GM18519 (cell line): ENCODE measurements around the gene SMTNL2.
"Not testable (repeated sequence)": the region's sequence is repeated elsewhere in the genome, so short reads cannot be mapped to it uniquely, and the experiment has no call there.

Source experiments
- ATAC-seq: cut with Tn5 transposase; IDR thresholded peaks from one replicate; pipeline ENCODE4 v1.9.1; 2021; ENCODE audit warnings: mild to moderate bottlenecking, moderate library complexity; ENCODE audit not compliant: unreplicated experiment, low FRiP score

Gene SMTNL2

DNA sequence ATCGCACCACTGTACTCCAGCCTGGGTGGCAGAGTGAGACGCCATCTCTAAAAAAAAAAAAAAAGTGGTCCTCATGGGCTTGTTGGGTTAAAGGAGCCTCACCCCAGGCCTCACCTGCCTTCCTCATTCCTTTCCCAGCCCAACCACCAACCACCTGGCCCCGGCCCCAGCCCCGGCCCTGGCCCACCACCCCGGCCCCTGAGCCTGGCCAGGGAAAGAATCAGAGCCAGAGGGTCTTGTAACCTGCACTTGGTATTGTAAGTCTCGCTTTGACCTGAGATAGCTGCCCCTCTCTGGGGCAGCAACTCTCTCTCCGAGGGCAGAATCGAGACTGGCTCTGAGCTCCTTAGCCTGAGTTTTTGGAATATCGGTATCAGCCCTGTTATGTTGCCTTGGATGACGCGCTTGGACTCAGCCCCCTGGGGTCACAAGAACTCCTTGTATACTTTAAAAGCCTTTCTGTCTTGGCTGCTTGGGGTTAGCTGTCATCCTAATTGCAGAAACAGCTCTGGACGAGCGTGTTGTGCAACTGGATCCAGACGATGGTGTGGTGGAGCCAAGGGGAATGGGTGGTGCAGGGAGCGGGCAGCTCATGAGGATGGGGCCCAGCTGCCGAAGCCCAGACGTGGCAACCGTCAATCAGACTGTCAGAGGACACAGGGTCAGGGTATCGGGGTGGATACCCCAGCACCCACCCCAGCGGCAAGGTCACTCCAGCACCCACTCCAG is 14.6 kb downstream of the SMTNL2 start:
- no peak for ATAC-seq

DNA sequence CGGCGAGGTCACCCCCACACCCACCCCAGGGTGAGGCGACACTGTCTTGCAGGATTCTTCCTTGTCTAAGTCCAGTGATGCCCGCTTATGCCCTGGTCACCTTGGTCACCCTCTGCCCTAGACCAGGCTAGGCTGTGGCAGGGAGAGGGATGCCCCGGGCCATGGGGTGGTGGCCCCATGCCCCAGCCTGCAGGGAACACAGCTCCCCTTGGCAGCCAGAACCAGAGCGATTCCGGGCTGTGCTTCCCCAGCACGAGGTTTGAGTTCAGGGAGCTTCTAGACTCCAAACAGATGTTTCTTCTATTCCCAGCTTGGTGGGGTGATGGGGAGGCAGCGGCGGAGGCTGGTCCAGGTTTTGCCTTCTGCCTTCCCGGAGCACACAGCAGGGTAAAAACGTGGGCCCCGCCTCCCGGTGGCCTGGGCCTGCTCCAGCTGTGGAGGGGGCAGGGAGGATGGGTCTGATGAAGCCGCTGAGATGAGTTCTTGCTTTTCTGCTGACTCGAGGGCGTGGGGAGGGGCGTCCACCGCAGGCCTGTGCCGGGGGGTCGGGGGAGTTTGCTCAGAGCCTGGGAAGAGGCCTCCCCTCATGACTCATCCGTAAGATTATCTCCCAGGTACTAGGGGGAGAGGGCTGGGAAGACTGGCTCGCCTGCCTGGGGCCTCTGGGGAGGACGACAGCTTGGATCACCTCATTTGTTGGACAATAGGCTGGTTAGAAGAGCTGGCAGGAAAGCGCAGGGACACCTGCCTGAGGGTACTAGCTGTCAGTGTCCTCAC is 15.4 kb downstream of the SMTNL2 start:
- no peak for ATAC-seq

GRCh38 chr17:4600563-4600962 is 16.2 kb downstream of the SMTNL2 start:
- ATAC-seq: no peak

DNA sequence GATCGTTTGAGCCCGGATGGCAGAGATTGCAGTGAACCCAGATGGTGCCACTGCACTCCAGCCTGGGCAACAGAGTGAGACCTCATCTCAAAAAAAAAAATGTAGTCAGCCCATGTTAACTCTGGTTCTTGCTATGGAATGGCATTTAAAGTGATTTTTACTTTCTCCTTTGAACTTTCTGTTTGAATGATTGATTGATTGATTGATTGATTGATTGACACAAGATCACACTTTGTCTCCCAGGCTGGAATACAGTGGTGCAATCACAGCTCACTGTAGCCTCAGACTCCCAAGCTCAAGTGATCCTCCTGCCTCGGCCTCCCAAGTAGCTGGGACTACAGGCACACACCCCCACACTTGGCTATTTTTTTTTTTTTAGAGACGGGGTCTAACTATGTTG is 17.0 kb downstream of the SMTNL2 start:
- ATAC-seq: no peak

- no peak for ATAC-seq
Measured at GRCh38 chr17:4602041-4602440, 17.7 kb downstream of the SMTNL2 start.

GRCh38 chr17:4604111-4604644 is 19.8 kb downstream of the SMTNL2 start:
- ATAC-seq: no peak

- ATAC-seq: not testable (repeated sequence)
Measured at GRCh38 chr17:4604736-4605135, 20.4 kb downstream of the SMTNL2 start.

DNA sequence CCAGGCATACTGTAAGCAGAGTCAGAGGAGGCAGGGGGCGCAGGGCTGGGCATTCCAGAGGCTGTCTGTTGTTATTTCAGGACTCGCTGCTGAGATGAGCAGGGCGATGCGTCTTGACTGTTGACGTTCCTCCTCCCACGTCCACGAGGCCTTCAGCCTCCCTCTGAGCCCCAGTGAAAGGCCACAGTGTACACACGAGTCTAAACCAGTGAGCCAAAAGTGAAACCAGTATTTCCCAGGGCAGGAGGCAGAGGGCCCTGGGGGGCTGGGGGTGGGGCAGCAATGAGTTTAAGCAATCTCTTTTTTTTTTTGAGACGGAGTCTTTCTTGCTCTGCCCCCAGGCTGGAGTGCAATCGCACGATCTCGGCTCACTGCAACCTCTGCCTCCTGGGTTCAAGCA is 21.5 kb downstream of the SMTNL2 start:
- ATAC-seq: no peak

DNA sequence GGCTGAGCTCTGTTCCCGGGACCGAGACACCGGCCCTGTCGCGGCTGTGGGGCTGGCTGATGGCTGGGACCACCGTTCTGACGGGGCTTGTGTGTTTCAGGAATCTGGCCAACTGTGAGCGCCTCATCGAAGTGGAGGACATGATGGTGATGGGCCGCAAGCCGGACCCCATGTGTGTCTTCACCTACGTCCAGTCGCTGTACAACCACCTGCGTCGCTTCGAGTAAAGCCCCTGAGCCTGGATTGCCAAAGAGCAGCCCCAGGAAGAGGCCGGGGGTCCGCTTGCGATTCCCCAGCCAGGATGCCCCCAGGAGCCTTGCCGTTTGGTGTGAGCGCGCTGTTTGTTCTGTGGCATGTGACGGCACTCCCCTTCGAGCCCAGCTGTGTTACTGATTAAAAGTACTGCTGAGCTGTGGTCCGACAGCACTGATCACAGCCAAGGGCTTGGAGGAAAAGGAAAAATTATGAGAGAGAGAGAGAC is 23.0 kb downstream of the SMTNL2 start:
- no peak for ATAC-seq

- ATAC-seq: no peak
Measured at GRCh38 chr17:4607773-4608187, 23.5 kb downstream of the SMTNL2 start.

DNA sequence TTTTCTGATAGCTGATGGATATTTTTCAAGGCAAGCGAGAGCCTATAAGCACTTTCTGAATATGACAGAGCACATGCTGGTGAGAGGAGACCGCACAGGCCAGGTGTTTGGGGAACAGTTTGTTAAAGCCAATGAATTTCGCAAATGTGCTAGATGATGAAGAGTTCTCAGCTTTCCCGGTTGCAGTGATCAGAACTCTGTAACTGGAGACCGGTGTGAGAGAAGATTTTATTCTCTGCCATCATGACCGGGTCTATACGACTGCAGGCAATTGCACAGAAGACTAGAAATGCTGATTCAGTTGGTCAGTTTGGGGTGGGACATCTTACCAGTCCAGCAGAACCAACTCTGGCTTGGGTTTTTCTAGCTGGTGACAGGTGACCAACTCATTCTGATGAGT is 25.4 kb downstream of the SMTNL2 start:
- no peak for ATAC-seq

- no peak for ATAC-seq
Measured at GRCh38 chr17:4610162-4610561, 25.8 kb downstream of the SMTNL2 start.

- ATAC-seq: no peak
Measured at GRCh38 chr17:4610656-4611055, 26.3 kb downstream of the SMTNL2 start.

DNA sequence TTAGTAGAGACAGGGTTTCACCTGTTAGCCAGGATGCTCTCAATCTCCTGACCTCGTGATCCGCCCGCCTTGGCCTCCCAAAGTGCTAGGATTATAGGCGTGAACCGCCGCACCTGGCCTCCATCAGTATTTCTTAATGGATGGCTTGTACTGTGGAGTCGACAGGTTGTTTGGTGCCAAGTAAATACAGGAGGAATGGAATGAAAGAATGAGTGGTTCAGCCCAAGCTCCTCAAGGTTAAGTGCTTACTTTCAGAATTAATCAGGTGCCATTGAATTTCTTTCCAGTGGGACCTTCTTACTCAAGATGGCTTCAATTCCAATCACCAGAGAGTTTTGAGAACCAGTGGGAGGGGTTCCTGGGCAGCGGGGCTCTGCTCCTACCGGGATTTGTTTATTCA is 32.1 kb downstream of the SMTNL2 start:
- ATAC-seq: no peak

DNA sequence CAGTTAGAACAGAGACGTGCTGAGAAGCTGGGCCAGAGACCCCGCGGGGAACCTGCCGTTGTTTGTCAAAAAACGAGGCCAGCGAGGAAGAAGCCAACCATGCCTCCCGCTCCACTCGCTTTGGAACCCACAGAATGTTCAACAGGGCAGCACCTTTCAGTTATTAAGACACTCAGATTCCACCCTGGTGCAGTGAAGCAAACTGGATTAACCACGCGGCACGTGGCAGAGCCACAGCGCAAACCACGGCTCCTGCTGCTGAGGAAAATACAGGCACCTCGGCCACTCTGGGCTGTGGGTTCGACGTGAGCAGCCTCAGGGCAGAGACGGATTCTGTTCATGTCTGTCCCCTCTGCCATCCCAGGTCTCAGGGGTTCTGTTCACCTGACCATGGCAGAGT is 32.8 kb downstream of the SMTNL2 start:
- no peak for ATAC-seq

DNA sequence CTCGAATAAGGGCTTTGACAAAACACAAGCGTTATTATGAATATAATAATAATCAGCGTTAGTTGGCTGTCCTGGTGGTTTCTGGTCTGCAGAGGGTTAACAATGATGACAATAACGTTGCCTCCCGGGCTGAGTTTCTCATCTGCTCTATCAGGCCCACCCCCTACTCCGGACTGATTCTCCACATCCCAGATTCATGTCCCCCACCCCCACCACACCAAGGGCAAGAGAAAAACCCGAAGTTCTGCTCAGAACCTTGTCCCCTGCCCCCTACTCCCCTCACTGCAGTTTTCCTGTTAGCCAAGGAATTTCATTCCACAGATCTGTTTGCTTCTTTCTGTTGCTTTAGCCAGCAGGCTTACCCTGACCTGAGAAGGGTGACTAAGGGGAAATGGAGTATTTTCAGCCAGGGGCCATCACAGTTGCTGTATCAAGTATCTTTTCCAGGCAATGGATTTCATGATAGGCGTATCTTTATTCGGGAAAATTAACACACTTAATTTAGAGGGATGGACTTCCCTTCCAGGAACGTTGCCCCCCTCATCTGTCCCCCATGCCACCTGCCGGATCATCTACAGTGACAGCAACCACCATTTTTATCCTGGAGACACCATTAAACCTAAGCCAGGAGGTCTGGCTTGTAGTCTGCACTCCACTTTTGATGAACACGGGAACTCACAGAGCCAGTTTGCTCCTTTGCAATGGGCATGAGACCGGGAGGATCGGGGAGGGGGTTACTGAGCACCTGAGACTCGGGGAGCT is 33.4 kb downstream of the SMTNL2 start:
- no peak for ATAC-seq

DNA sequence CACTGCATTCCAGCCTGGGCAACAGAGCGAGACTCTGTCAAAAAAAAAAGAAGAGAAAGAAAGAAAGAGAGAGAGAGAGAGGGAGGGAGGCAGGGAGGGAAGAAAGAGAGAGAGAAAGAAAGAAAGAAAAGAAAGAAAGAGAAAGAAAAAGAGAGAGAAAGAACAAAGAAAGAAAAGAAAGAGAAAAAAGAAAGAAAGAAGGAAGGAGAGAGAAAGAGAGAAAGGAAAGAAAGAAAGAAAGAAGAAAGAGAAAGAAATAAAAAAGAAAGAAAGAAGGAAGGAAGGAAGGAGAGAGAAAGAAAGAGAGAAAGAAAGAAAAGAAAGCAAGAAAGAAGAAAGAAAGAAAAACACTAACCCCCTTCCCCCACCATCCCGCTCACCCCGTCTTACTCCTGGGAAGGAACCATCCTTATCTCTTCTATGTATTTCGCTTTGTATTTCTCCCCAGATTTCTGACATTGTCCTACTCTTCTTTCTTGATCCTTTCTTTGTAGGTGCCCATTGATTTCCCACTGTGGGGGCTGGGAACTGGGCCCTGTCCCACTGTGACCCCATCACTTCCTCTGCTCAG is 36.3 kb downstream of the SMTNL2 start:
- ATAC-seq: no peak

DNA sequence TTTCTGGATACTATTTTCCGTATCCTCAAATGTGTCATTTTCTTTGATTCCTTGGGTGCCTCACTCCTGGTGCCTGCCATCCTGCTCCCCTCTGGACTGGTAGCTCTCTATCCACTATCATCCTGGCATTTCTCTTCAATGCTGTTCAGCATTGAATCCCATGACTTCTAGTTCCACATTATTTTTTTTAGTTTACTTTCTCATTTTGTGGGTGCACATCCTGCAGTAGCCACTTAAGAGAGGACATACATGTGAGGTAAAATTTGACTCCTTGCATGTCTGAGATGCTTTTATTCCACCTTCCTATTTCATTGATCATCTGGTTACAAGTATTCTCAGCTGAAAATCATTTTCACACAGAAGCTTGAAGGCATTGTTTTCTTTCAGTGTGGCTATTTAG is 38.0 kb downstream of the SMTNL2 start:
- ATAC-seq: no peak

DNA sequence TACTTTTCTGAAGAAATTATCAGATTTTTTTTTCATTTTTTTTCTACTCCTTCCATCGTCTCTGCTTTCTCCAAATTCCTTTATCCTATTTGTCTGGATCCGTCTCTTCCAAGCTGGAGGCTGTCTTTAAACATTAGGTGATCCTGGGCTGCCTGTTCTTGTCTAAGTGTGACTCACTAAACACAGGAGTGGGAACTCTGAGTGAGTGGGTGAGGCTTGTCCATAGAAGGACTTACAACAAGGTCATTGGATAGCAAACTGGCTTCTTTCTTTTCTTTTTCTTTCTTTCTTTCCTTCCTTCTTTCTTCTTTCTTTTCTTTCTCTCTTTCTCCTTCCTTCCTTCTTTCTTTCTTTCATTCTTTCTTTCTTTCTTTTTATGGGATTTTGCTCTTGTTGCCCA is 38.9 kb downstream of the SMTNL2 start:
- no peak for ATAC-seq

- ATAC-seq: not testable (repeated sequence)
Measured at GRCh38 chr17:4624451-4624911, 40.2 kb downstream of the SMTNL2 start.
